ENCODE measurements around the gene MORN5. TPM values are rescaled to one million over a fixed set of nuclear protein-coding genes. Genes with fewer than 3 reads are reported as not detected.

The MORN5 gene
- total and polyA plus RNA-seq, 2 donors from 2014 or later = 1.6 to 5.6 TPM

GRCh38 chr9:122133263-122133983, 26.3 kb upstream of the MORN5 start:
- intact Hi-C loops (cut with DNase I) = no loop called here
- no peak for TF ChIP-seq CTCF (IDR thresholded peaks at IDR 0.05; ENCODE audit: borderline replicate concordance, extremely low read depth, insufficient read depth)

GRCh38 chr9:122133984-122134535, 25.6 kb upstream of the MORN5 start:
- no peak for TF ChIP-seq CTCF (IDR thresholded peaks at IDR 0.05; ENCODE audit: borderline replicate concordance, extremely low read depth, insufficient read depth)
- FAIRE-seq (no peak), DNase-seq (no peak)
- H3K27me3 ChIP-seq (ENCODE audit: control insufficient read depth, insufficient read depth, low read length) = no peaks in the 10 kb centered on the region
- H3K4me3 ChIP-seq (ENCODE audit: low read length in 3 of 3) = no peak overlapping the region
- H3K9me3 ChIP-seq (ENCODE audit: control insufficient read depth in 2 of 3, insufficient read depth in 1 of 3, low read length in 3 of 3) = no peaks in the 10 kb centered on the region
- no peaks in the 10 kb centered on the region for H3K36me3 ChIP-seq (ENCODE audit: control insufficient read depth in 2 of 3, insufficient read depth in 3 of 3, low read length in 3 of 3)
- no peak overlapping the region for H3K27ac ChIP-seq (ENCODE audit: low read depth in 2 of 2, low read length in 2 of 2)
- H3K4me1 ChIP-seq (ENCODE audit: control insufficient read depth in 2 of 3, insufficient read depth in 2 of 3, low read depth in 1 of 3, low read length in 3 of 3) = peaks cover 0 to 3% (median 0%) of the 10 kb centered on the region in 3 donors
- intact Hi-C loops (cut with DNase I) = no loop called here
- H3K9ac ChIP-seq (ENCODE audit: low read length in 3 of 3) = no peak overlapping the region

More at GRCh38 chr9:122133263-122133983, 26.3 kb upstream of the MORN5 start:
- H3K4me3 ChIP-seq (ENCODE audit: low read length in 3 of 3) = no peak overlapping the region
- H3K27me3 ChIP-seq (ENCODE audit: control insufficient read depth, insufficient read depth, low read length) = no peaks in the 10 kb centered on the region
- H3K9ac ChIP-seq (ENCODE audit: low read length in 3 of 3) = no peak overlapping the region
- peak in 2 of 5 donors; percentile 47 to 87 for DNase-seq
- no peaks in the 10 kb centered on the region for H3K36me3 ChIP-seq (ENCODE audit: control insufficient read depth in 2 of 3, insufficient read depth in 3 of 3, low read length in 3 of 3)
- FAIRE-seq = no peak
- H3K27ac ChIP-seq (ENCODE audit: low read depth in 2 of 2, low read length in 2 of 2) = no peak overlapping the region
- peaks cover 0 to 3% (median 0%) of the 10 kb centered on the region in 3 donors for H3K4me1 ChIP-seq (ENCODE audit: control insufficient read depth in 2 of 3, insufficient read depth in 2 of 3, low read depth in 1 of 3, low read length in 3 of 3)
- no peaks in the 10 kb centered on the region for H3K9me3 ChIP-seq (ENCODE audit: control insufficient read depth in 2 of 3, insufficient read depth in 1 of 3, low read length in 3 of 3)

- no peak for TF ChIP-seq CTCF (IDR thresholded peaks at IDR 0.05; ENCODE audit: borderline replicate concordance, extremely low read depth, insufficient read depth)
- Histone ChIP-seq H3K4me3 (ENCODE audit: low read length in 3 of 3) (no peak overlapping the region), H3K9me3 (ENCODE audit: control insufficient read depth in 2 of 3, insufficient read depth in 1 of 3, low read length in 3 of 3) (no peaks in the 10 kb centered on the region), H3K36me3 (ENCODE audit: control insufficient read depth in 2 of 3, insufficient read depth in 3 of 3, low read length in 3 of 3) (no peaks in the 10 kb centered on the region), H3K4me1 (ENCODE audit: control insufficient read depth in 2 of 3, insufficient read depth in 2 of 3, low read depth in 1 of 3, low read length in 3 of 3) (peaks cover 0 to 3% (median 0%) of the 10 kb centered on the region in 3 donors), H3K9ac (ENCODE audit: low read length in 3 of 3) (no peak overlapping the region), H3K27me3 (ENCODE audit: control insufficient read depth, insufficient read depth, low read length) (no peaks in the 10 kb centered on the region), H3K27ac (ENCODE audit: low read depth in 2 of 2, low read length in 2 of 2) (no peak overlapping the region)
- intact Hi-C loops (cut with DNase I) = no loop called here
- FAIRE-seq = no peak
- DNase-seq = no peak
Observed at GRCh38 chr9:122134822-122135528, 24.7 kb upstream of the MORN5 start.

Data from kidney (tissue), 14 donors.